Fibroblast of upper back skin (primary cell): ENCODE measurements around the gene FGF12.

Experiments
- DNase-seq: peaks from one replicate; pipeline ENCODE4 v3.0.0-alpha.2; 2013

FGF12 gene

GRCh38 chr3:192675958-192676649 is 51.2 kb downstream of the FGF12 start:
- no peak for DNase-seq

- no peak for DNase-seq
Observed at GRCh38 chr3:192655628-192656027, 71.7 kb downstream of the FGF12 start.

- DNase-seq: no peak
Observed at GRCh38 chr3:192655040-192655439, 72.3 kb downstream of the FGF12 start.

- no peak for DNase-seq
Observed at GRCh38 chr3:192653862-192654261, 73.5 kb downstream of the FGF12 start.

- DNase-seq: no peak
Observed at GRCh38 chr3:192652727-192653126, 74.6 kb downstream of the FGF12 start.

- no peak for DNase-seq
Observed at GRCh38 chr3:192651836-192652512, 75.4 kb downstream of the FGF12 start.

- no peak for DNase-seq
Observed at GRCh38 chr3:192645437-192645836, 81.9 kb downstream of the FGF12 start.

GRCh38 chr3:192642651-192643050 is 84.7 kb downstream of the FGF12 start:
- DNase-seq: no peak

- no peak for DNase-seq
Observed at GRCh38 chr3:192641919-192642318, 85.4 kb downstream of the FGF12 start.

GRCh38 chr3:192639987-192640386 is 87.4 kb downstream of the FGF12 start:
- DNase-seq: no peak

GRCh38 chr3:192637803-192638202 is 89.5 kb downstream of the FGF12 start:
- DNase-seq: no peak

- DNase-seq: no peak
Observed at GRCh38 chr3:192636517-192637444, 90.6 kb downstream of the FGF12 start.

- DNase-seq: no peak
Observed at GRCh38 chr3:192629429-192629828, 97.9 kb downstream of the FGF12 start.

- DNase-seq: no peak
Observed at GRCh38 chr3:192621909-192622308, 105.4 kb downstream of the FGF12 start.

- no peak for DNase-seq
Observed at GRCh38 chr3:192620275-192620674, 107.1 kb downstream of the FGF12 start.

GRCh38 chr3:192611411-192611810 is 115.9 kb downstream of the FGF12 start:
- no peak for DNase-seq

GRCh38 chr3:192608726-192609600 is 118.4 kb downstream of the FGF12 start:
- DNase-seq: no peak

- no peak for DNase-seq
Observed at GRCh38 chr3:192607798-192608197, 119.5 kb downstream of the FGF12 start.

GRCh38 chr3:192597913-192598312 is 129.4 kb downstream of the FGF12 start:
- no peak for DNase-seq

GRCh38 chr3:192597506-192597905 is 129.8 kb downstream of the FGF12 start:
- no peak for DNase-seq

GRCh38 chr3:192578729-192579128 is 148.6 kb downstream of the FGF12 start:
- DNase-seq: no peak

- no peak for DNase-seq
Observed at GRCh38 chr3:192577811-192578210, 149.5 kb downstream of the FGF12 start.

GRCh38 chr3:192577271-192577670 is 150.1 kb downstream of the FGF12 start:
- DNase-seq: no peak
